ENCODE data around the gene CTPS2. TPM values are rescaled to one million over a fixed set of nuclear protein-coding genes. Genes with fewer than 3 reads are reported as not detected.
A peak's percentile ranks its signal among the peaks of the same experiment; 100 is the strongest.

Gene CTPS2
- total RNA-seq, 1 donor, result 12.0 TPM

DNA sequence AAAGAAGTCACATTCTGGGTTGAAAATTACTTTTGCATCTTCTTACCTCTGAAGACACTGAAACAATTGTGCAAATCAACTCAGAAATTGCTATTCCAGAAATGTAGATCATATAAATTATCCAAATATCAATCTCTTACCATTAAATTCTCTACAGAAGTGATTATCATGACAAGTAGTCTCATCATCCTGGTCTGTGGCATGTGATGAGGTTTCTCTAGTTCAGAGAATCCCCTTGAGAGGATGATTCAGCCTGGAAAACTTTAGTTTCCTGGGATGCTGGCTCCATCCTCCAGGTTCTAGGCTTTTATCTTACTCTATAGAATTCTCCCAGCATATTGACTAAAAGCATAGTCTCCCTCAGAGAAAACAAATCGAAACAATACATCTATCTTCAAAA, 138.7 kb downstream of the CTPS2 start:
- peak; percentile 78 for DNase-seq (ENCODE audit: low read depth)
- TF ChIP-seq, protein P1, sequence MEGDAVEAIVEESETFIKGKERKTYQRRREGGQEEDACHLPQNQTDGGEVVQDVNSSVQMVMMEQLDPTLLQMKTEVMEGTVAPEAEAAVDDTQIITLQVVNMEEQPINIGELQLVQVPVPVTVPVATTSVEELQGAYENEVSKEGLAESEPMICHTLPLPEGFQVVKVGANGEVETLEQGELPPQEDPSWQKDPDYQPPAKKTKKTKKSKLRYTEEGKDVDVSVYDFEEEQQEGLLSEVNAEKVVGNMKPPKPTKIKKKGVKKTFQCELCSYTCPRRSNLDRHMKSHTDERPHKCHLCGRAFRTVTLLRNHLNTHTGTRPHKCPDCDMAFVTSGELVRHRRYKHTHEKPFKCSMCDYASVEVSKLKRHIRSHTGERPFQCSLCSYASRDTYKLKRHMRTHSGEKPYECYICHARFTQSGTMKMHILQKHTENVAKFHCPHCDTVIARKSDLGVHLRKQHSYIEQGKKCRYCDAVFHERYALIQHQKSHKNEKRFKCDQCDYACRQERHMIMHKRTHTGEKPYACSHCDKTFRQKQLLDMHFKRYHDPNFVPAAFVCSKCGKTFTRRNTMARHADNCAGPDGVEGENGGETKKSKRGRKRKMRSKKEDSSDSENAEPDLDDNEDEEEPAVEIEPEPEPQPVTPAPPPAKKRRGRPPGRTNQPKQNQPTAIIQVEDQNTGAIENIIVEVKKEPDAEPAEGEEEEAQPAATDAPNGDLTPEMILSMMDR (IDR thresholded peaks at IDR 0.05; ENCODE audit: insufficient read depth, low read length), result no peak
- H3K4me3 ChIP-seq (ENCODE audit: low read depth, low read length), result no peak overlapping the region

- H3K4me3 ChIP-seq (ENCODE audit: low read depth, low read length), result no peak overlapping the region
- TF ChIP-seq, protein P1 (IDR thresholded peaks at IDR 0.05; ENCODE audit: insufficient read depth, low read length), result no peak
- DNase-seq (ENCODE audit: low read depth), result no peak
Measured at GRCh38 chrX:16567681-16568080, 144.8 kb downstream of the CTPS2 start.

GRCh38 chrX:16566571-16566970, 145.9 kb downstream of the CTPS2 start:
- no peak for DNase-seq (ENCODE audit: low read depth)
- H3K4me3 ChIP-seq (ENCODE audit: low read depth, low read length), result no peak overlapping the region

GRCh38 chrX:16560173-16560572, 152.3 kb downstream of the CTPS2 start:
- no peak overlapping the region for H3K4me3 ChIP-seq (ENCODE audit: low read depth, low read length)
- DNase-seq (ENCODE audit: low read depth), result no peak
- TF ChIP-seq, protein P1 (IDR thresholded peaks at IDR 0.05; ENCODE audit: insufficient read depth, low read length), result no peak

More at GRCh38 chrX:16566571-16566970, 145.9 kb downstream of the CTPS2 start:
- TF ChIP-seq, protein P1 (IDR thresholded peaks at IDR 0.05; ENCODE audit: insufficient read depth, low read length), result no peak

DNA sequence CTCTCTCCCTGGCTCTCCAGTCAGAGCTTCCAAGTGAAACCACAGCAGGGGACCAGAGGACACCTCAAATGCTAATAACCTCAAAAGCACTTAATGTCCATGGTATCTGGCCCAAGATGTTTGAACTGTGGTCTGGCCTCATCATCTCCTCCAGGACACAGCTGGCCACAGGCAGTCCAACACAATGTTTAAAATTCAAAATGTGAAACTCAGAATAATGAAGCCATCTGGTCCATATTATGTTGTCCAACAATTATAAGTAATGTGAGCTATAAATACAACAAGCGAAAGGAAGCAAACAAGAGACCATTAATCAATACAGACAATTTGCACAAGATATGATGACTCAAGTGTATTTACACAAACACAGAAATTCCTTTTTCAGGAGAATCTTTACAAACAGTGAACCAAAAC, 153.3 kb downstream of the CTPS2 start:
- TF ChIP-seq, protein P1 (IDR thresholded peaks at IDR 0.05; ENCODE audit: insufficient read depth, low read length), result no peak
- peak; percentile 11 for DNase-seq (ENCODE audit: low read depth)
- H3K4me3 ChIP-seq (ENCODE audit: low read depth, low read length), result no peak overlapping the region

DNA sequence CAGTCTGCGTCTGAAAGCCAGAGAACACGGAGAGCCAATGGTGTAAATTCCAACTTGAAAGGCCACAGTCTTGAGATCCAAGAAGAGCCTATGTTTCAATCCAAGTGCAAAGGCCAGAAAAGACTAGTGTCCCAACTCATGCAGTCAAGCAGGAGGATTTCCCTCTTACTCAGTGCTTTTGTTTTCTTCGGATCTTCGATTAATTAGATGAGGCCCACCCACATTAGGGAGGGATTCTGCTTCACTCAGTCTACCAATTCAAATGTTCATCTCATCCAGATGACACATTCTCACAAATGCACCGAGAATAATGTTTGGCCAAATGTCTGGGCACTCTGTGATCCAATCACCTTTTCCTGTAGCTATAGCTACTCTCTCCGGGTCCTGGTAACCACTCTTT, 154.0 kb downstream of the CTPS2 start:
- no peak for DNase-seq (ENCODE audit: low read depth)
- no peak overlapping the region for H3K4me3 ChIP-seq (ENCODE audit: low read depth, low read length)
- TF ChIP-seq, protein P1 (IDR thresholded peaks at IDR 0.05; ENCODE audit: insufficient read depth, low read length), result no peak

- TF ChIP-seq, protein P1 (IDR thresholded peaks at IDR 0.05; ENCODE audit: insufficient read depth, low read length), result no peak
Measured at GRCh38 chrX:16552546-16552945, 159.9 kb downstream of the CTPS2 start.

More at GRCh38 chrX:16552546-16552945, 159.9 kb downstream of the CTPS2 start:
- no peak overlapping the region for H3K4me3 ChIP-seq (ENCODE audit: low read depth, low read length)
- peak; percentile 43 for DNase-seq (ENCODE audit: low read depth)

Data from fibroblast of the aortic adventitia (primary cell).